K562 (cell line): Measurements from ENCODE around the gene PPP1R16B. TPM values are rescaled to one million over a fixed set of nuclear protein-coding genes. Genes with fewer than 3 reads are reported as not detected.

Experiments used
- ARID3A ChIP-seq: IDR thresholded peaks from 2 replicates; pipeline ENCODE4 v1.6.1; 2012; ENCODE audit warnings: low read depth, low read length, improper control_type of control experiment, borderline replicate concordance
- CBX5 ChIP-seq: IDR thresholded peaks from 2 replicates; pipeline ENCODE4 v1.6.1; 2014; ENCODE audit warnings: low read depth, borderline replicate concordance
- CCAR2 ChIP-seq: fragments of 200-400 bp; formaldehyde crosslinking; IDR thresholded peaks from 2 replicates; pipeline ENCODE4 v1.6.1; 2017; ENCODE audit warnings: mild to moderate bottlenecking, low read depth, low read length
- CHCHD3 ChIP-seq: fragments of 250-450 bp; sonication (Bioruptor Pico); IDR thresholded peaks from 2 replicates; pipeline ENCODE4 v2.1.2; 2022; ENCODE audit warnings: mild to moderate bottlenecking
- DACH1 ChIP-seq: fragments of 450-650 bp; IDR thresholded peaks from 2 replicates; pipeline ENCODE4 v1.6.1; 2018; ENCODE audit not compliant: partially characterized antibody
- ETV6 ChIP-seq, 3 experiments: fragments of 150-350 bp in 1 of 3; sonication (generic) in 1 of 3; formaldehyde crosslinking in 1 of 3; IDR thresholded peaks; 2 replicates each; pipeline versions ENCODE4 v1.6.1 to v1.8.0; 2014 to 2022; ENCODE audit warnings: borderline replicate concordance in 2 of 3, low read depth in 2 of 3, antibody characterized with exemption in 1 of 3, low read length in 1 of 3, mild to moderate bottlenecking in 1 of 3, missing genetic modification reagents in 1 of 3
- FOXP1 ChIP-seq: sonication (generic); formaldehyde crosslinking; IDR thresholded peaks from 2 replicates; pipeline ENCODE4 v1.8.0; 2022; ENCODE audit warnings: mild to moderate bottlenecking, missing genetic modification reagents
- HDAC6 ChIP-seq: IDR thresholded peaks from 2 replicates; pipeline ENCODE4 v1.6.1; 2012; ENCODE audit warnings: low read depth, mild to moderate bottlenecking, control low read depth, inconsistent platforms, low read length, moderate library complexity
- KDM5B ChIP-seq: fragments of 200-600 bp; sonication (generic); IDR thresholded peaks from 2 replicates; pipeline ENCODE4 v1.6.1; 2012; ENCODE audit warnings: low read depth, mild to moderate bottlenecking, moderate library complexity, low read length, control low read depth, inconsistent platforms; ENCODE audit not compliant: insufficient replicate concordance
- KLF6 ChIP-seq: fragments of 250-450 bp; sonication (Bioruptor Pico); IDR thresholded peaks from 2 replicates; pipeline ENCODE4 v1.4.0; 2020; ENCODE audit warnings: mild to moderate bottlenecking, moderate library complexity, borderline replicate concordance
- MAZ ChIP-seq, 2 experiments: fragments of 450-650 bp in 1 of 2; sonication (generic) in 1 of 2; formaldehyde crosslinking; IDR thresholded peaks in 1 of 2; conservative IDR thresholded peaks in 1 of 2; 2 replicates each; pipeline versions ENCODE4 v1.4.0 to v1.5.0; 2020; ENCODE audit warnings: mild to moderate bottlenecking in 1 of 2, missing genetic modification reagents in 1 of 2
- MEF2D ChIP-seq: conservative IDR thresholded peaks from 2 replicates; pipeline ENCODE4 v1.6.1; 2016; ENCODE audit warnings: low read depth, missing genetic modification characterization, missing compliant biosample characterization
- PHF20 ChIP-seq: fragments of 450-650 bp; IDR thresholded peaks from 2 replicates; pipeline ENCODE4 v1.6.1; 2018; ENCODE audit not compliant: partially characterized antibody
- PRPF4 ChIP-seq: fragments of 200-400 bp; formaldehyde crosslinking; IDR thresholded peaks from one replicate; pipeline ENCODE4 v1.6.1; 2017; ENCODE audit warnings: low read length, low read depth, mild to moderate bottlenecking; ENCODE audit not compliant: insufficient read depth, poor library complexity, severe bottlenecking
- RFX5 ChIP-seq: IDR thresholded peaks from 2 replicates; pipeline ENCODE4 v1.6.1; 2011; ENCODE audit warnings: low read depth, mild to moderate bottlenecking, improper control_type of control experiment, low read length
- SAFB2 ChIP-seq: fragments of 200-400 bp; formaldehyde crosslinking; IDR thresholded peaks from 2 replicates; pipeline ENCODE4 v1.6.1; 2018; ENCODE audit warnings: borderline replicate concordance, low read length, low read depth, moderate library complexity; ENCODE audit not compliant: severe bottlenecking
- SMAD3 ChIP-seq: fragments of 450-650 bp; formaldehyde crosslinking; conservative IDR thresholded peaks from 2 replicates; pipeline ENCODE4 v1.4.0; 2020; ENCODE audit warnings: mild to moderate bottlenecking
- SREBF1 ChIP-seq: fragments of 150-350 bp; IDR thresholded peaks from 2 replicates; pipeline ENCODE4 v1.6.1; 2014; ENCODE audit warnings: antibody characterized with exemption, low read depth, low read length, borderline replicate concordance
- TCF3 ChIP-seq: sonication (generic); formaldehyde crosslinking; IDR thresholded peaks from 2 replicates; pipeline ENCODE4 v1.4.0; 2020; ENCODE audit warnings: mild to moderate bottlenecking, missing genetic modification reagents
- XRCC4 ChIP-seq: IDR thresholded peaks from one replicate; pipeline ENCODE4 v1.6.1; 2011; ENCODE audit not compliant: insufficient read depth, insufficient read length; ENCODE audit errors: extremely low read depth
- ZHX1 ChIP-seq: fragments of 150-350 bp; conservative IDR thresholded peaks from 2 replicates; pipeline ENCODE4 v1.6.1; 2014; ENCODE audit warnings: low read length
- ZNF239 ChIP-seq: fragments of 250-450 bp; sonication (Bioruptor Pico); IDR thresholded peaks from 2 replicates; pipeline ENCODE4 v1.4.0; 2020; ENCODE audit warnings: mild to moderate bottlenecking
- polyA plus RNA-seq, 8 experiments: library from polyadenylated mRNA; depleted of rRNA in 4 of 8; stranded (reverse) in 5 of 8; unstranded in 3 of 8; fragments of >200 nt; fragmentation: Nextera tagmentation in 2 of 8; fragmentation: Illumina TruSeq in 1 of 8; extraction: Ambion mirVana in 2 of 8; extraction: Trizol in 1 of 8; gene quantifications; 2 replicates each; pipeline versions ENCODE4 v1.2.1 to v1.2.3, GENCODE V29; 2011 to 2014; ENCODE audit warnings: inconsistent platforms in 1 of 8, missing spikeins in 1 of 8
- total RNA-seq, 7 experiments: library from RNA; depleted of rRNA in 6 of 7; stranded (reverse); fragments of >200 nt in 6 of 7; fragmentation: Illumina TruSeq in 2 of 7; extraction: Trizol in 2 of 7; gene quantifications; 2 replicates each; pipeline versions ENCODE4 v1.2.1 to v1.2.3, GENCODE V29; 2011 to 2021; ENCODE audit warnings: low replicate concordance in 1 of 7
- TF ChIP-seq, protein P1 (sequence below): fragments of 250-450 bp; sonication (Bioruptor Pico); IDR thresholded peaks from 2 replicates; pipeline ENCODE4 v1.8.0; 2021; ENCODE audit warnings: moderate library complexity, mild to moderate bottlenecking, inconsistent platforms

Gene PPP1R16B
- total and polyA plus RNA-seq, 9 of the 15 experiments (the other 6 are each of a cell fraction or from before 2014, with no cell fraction given), result 1.5 to 11.5 (median 6.8) TPM

DNA sequence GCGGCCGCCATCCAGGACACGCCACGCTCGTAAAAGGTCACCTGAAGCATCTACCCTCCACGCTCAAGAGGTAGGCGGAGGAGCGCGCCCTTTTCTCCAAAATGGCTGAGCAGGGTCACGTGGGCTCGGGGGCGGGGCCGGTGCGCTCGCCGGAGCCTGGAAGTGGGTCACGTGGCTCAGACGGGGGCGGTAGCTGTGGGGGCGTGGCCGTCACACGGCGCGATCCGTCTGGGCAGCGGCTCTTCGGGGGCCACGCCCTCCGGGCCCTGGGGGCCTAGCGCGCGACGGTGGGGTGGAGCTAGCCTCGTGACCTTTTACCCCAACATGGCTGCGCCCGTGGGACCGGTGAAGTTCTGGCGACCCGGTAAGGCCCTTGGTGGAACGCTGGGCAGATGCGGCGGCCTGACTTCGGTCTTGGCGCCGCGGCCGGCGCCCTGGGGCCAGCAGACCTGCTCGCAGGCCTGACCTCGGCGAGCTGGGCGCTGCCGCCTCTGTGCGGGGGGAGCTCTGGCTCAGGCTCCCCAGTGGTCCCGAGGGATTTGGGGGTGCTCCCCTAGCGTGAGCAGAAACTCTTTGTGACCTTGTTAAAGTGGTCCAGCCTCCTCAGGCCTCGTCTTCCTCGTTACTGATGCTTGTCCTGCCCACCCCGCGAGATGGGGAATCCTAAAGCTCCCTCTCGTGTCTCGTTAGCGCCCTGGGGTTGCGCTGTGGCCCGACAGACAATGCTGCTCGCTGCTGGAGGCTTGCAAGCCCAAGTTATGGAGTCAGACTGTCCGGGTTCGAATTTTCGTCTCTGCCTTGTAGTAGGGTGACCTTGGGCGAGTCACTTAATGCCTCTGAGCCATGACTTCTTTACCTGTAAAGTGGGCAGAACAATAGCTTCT lies 156.8 kb downstream of the PPP1R16B start, which contains the start of gene DHX35 (continued):
- TF ChIP-seq RFX5 (no peak), ARID3A (no peak), CHCHD3 (CRISPR knock-in tag) (no peak), SAFB2 (no peak), ZNF239 (no peak), FOXP1 (CRISPR knock-in tag) (peak; percentile 85; the same call in 1 of the 2 replicates), SMAD3 (CRISPR knock-in tag) (no peak), ZHX1 (0 out of 2 replicates have a peak, but pooled peaks have one; percentile 19), HDAC6 (no peak), CBX5 (no peak), MAZ (CRISPR knock-in tag; conservative IDR thresholded peaks at IDR 0.05 in 1 of 2, IDR thresholded peaks at IDR 0.05 in 1 of 2) (peak; percentile 94 to 98), TCF3 (CRISPR knock-in tag) (0 out of 2 replicates have a peak, but pooled peaks have one; percentile 15), SREBF1 (0 out of 2 replicates have a peak, but pooled peaks have one; percentile 27), PRPF4 (no peak), MEF2D (tag) (no peak), ETV6 (IDR thresholded peaks at IDR 0.05; ENCODE audit: borderline replicate concordance in 1 of 2, low read depth in 2 of 2, low read length in 1 of 2) (no peak), ETV6 (CRISPR knock-in tag; IDR thresholded peaks at IDR 0.05; ENCODE audit: borderline replicate concordance) (0 out of 2 replicates have a peak, but pooled peaks have one; percentile 53), DACH1 (no peak), KDM5B (peak; percentile 52), CCAR2 (no peak), PHF20 (peak; percentile 96), KLF6 (CRISPR knock-in tag) (no peak), XRCC4 (no peak)
- TF ChIP-seq, protein P1, sequence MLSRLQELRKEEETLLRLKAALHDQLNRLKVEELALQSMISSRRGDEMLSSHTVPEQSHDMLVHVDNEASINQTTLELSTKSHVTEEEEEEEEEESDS, result no peak
